Measurements from ENCODE around the gene VASH2.

The VASH2 gene

GRCh38 chr1:212979340-212980122 is 29.2 kb downstream of the VASH2 start:
- no peak overlapping the region for H3K4me2 ChIP-seq (ENCODE audit: low read length)
- no peak overlapping the region for H2AFZ ChIP-seq (ENCODE audit: low read length)
- no peaks in the 10 kb centered on the region for H3K9me3 ChIP-seq (ENCODE audit: low read length)
- no peaks in the 10 kb centered on the region for H3K79me2 ChIP-seq (ENCODE audit: insufficient read depth, low read length)
- no peaks in the 10 kb centered on the region for H3K4me1 ChIP-seq (ENCODE audit: insufficient read depth, low read length, severe bottlenecking)
- H3F3A ChIP-seq (ENCODE audit: insufficient read depth, low read length): no peaks in the 10 kb centered on the region
- no peaks in the 10 kb centered on the region for H3K36me3 ChIP-seq (ENCODE audit: insufficient read depth, low read length)
- no peaks in the 10 kb centered on the region for H3K27me3 ChIP-seq (ENCODE audit: insufficient read depth, low read length)
- no peaks in the 10 kb centered on the region for H4K20me1 ChIP-seq (ENCODE audit: insufficient read depth, low read length)
- no peak overlapping the region for H3K9ac ChIP-seq (ENCODE audit: low read length)
- H3K27ac ChIP-seq (ENCODE audit: low read depth, low read length, poor library complexity, severe bottlenecking): no peak overlapping the region
- no peak overlapping the region for H3K4me3 ChIP-seq (ENCODE audit: low read depth, low read length, poor library complexity, severe bottlenecking)
- H3K9me2 ChIP-seq (ENCODE audit: low read depth, low read length): no peaks in the 10 kb centered on the region
- no peak for TF ChIP-seq EZH2 (IDR thresholded peaks at IDR 0.05; ENCODE audit: borderline replicate concordance, low read length)
- TF ChIP-seq CTCF (IDR thresholded peaks at IDR 0.05; ENCODE audit: low read length): no peak

- no peaks in the 10 kb centered on the region for H3F3A ChIP-seq (ENCODE audit: insufficient read depth, low read length)
- no peak overlapping the region for H2AFZ ChIP-seq (ENCODE audit: low read length)
- TF ChIP-seq EZH2 (IDR thresholded peaks at IDR 0.05; ENCODE audit: borderline replicate concordance, low read length): no peak
- TF ChIP-seq CTCF (IDR thresholded peaks at IDR 0.05; ENCODE audit: low read length): peak; percentile 15; the same call in 1 of the 2 replicates
- no peaks in the 10 kb centered on the region for H3K27me3 ChIP-seq (ENCODE audit: insufficient read depth, low read length)
- H3K79me2 ChIP-seq (ENCODE audit: insufficient read depth, low read length): no peaks in the 10 kb centered on the region
- no peaks in the 10 kb centered on the region for H3K9me2 ChIP-seq (ENCODE audit: low read depth, low read length)
- no peaks in the 10 kb centered on the region for H3K4me1 ChIP-seq (ENCODE audit: insufficient read depth, low read length, severe bottlenecking)
- H4K20me1 ChIP-seq (ENCODE audit: insufficient read depth, low read length): no peaks in the 10 kb centered on the region
- no peaks in the 10 kb centered on the region for H3K9me3 ChIP-seq (ENCODE audit: low read length)
- no peak overlapping the region for H3K27ac ChIP-seq (ENCODE audit: low read depth, low read length, poor library complexity, severe bottlenecking)
- H3K4me3 ChIP-seq (ENCODE audit: low read depth, low read length, poor library complexity, severe bottlenecking): no peak overlapping the region
- no peak overlapping the region for H3K4me2 ChIP-seq (ENCODE audit: low read length)
- no peaks in the 10 kb centered on the region for H3K36me3 ChIP-seq (ENCODE audit: insufficient read depth, low read length)
- H3K9ac ChIP-seq (ENCODE audit: low read length): no peak overlapping the region
Observed at GRCh38 chr1:212980123-212980785, 29.9 kb downstream of the VASH2 start.

- Histone ChIP-seq H4K20me1 (ENCODE audit: insufficient read depth, low read length) (no peaks in the 10 kb centered on the region), H3K9ac (ENCODE audit: low read length) (no peak overlapping the region), H3K4me2 (ENCODE audit: low read length) (no peak overlapping the region), H3K4me3 (ENCODE audit: low read depth, low read length, poor library complexity, severe bottlenecking) (no peak overlapping the region), H3K36me3 (ENCODE audit: insufficient read depth, low read length) (no peaks in the 10 kb centered on the region), H3F3A (ENCODE audit: insufficient read depth, low read length) (no peaks in the 10 kb centered on the region), H3K27me3 (ENCODE audit: insufficient read depth, low read length) (no peaks in the 10 kb centered on the region), H2AFZ (ENCODE audit: low read length) (no peak overlapping the region), H3K9me2 (ENCODE audit: low read depth, low read length) (no peaks in the 10 kb centered on the region), H3K4me1 (ENCODE audit: insufficient read depth, low read length, severe bottlenecking) (no peaks in the 10 kb centered on the region), H3K9me3 (ENCODE audit: low read length) (no peaks in the 10 kb centered on the region), H3K79me2 (ENCODE audit: insufficient read depth, low read length) (no peaks in the 10 kb centered on the region), H3K27ac (ENCODE audit: low read depth, low read length, poor library complexity, severe bottlenecking) (no peak overlapping the region)
- TF ChIP-seq CTCF (IDR thresholded peaks at IDR 0.05; ENCODE audit: low read length) (no peak), EZH2 (IDR thresholded peaks at IDR 0.05; ENCODE audit: borderline replicate concordance, low read length) (no peak)
Observed at GRCh38 chr1:212981025-212981495, 30.7 kb downstream of the VASH2 start.

Measured in OCI-LY1 (cell line).